GM21576 (cell line): ENCODE data around the gene STAC3.

Experiments
- ATAC-seq: cut with Tn5 transposase; IDR thresholded peaks from one replicate; pipeline ENCODE4 v1.9.1; 2021; ENCODE audit warnings: mild to moderate bottlenecking, moderate library complexity; ENCODE audit not compliant: unreplicated experiment

The STAC3 gene

GRCh38 chr12:57212701-57213057 lies 38.3 kb downstream of the STAC3 start:
- ATAC-seq = no peak

DNA sequence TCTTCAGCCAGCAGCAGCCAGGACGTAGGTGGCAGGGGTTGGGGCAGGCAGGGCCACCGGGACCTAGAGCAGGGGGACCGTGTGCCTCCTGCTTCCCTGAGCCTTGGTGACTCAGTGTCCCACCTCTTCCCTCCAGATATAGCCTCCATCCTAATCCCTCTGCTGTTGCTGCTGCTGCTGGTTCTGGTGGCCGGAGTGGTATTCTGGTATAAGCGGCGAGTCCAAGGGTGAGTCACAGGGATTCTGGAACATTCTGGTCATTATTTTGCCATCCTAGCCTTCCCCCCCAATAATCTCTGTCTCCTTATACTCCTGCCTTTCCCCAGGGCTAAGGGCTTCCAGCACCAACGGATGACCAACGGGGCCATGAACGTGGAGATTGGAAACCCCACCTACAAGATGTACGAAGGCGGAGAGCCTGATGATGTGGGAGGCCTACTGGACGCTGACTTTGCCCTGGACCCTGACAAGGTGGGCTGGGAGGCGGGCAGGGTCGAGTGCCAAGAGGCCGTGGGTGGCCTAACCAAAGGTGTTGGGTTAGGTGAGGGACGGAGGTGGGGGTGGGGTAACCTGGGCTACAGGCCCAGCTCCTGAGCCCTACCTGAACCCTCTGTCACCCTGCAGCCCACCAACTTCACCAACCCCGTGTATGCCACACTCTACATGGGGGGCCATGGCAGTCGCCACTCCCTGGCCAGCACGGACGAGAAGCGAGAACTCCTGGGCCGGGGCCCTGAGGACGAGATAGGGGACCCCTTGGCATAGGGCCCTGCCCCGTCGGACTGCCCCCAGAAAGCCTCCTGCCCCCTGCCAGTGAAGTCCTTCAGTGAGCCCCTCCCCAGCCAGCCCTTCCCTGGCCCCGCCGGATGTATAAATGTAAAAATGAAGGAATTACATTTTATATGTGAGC lies 38.9 kb downstream of the STAC3 start:
- no peak for ATAC-seq

- ATAC-seq = no peak
Observed at GRCh38 chr12:57210926-57211692, 39.9 kb downstream of the STAC3 start.

GRCh38 chr12:57210461-57210860 lies 40.5 kb downstream of the STAC3 start:
- ATAC-seq = no peak

GRCh38 chr12:57209916-57210315 lies 41.1 kb downstream of the STAC3 start:
- no peak for ATAC-seq

DNA sequence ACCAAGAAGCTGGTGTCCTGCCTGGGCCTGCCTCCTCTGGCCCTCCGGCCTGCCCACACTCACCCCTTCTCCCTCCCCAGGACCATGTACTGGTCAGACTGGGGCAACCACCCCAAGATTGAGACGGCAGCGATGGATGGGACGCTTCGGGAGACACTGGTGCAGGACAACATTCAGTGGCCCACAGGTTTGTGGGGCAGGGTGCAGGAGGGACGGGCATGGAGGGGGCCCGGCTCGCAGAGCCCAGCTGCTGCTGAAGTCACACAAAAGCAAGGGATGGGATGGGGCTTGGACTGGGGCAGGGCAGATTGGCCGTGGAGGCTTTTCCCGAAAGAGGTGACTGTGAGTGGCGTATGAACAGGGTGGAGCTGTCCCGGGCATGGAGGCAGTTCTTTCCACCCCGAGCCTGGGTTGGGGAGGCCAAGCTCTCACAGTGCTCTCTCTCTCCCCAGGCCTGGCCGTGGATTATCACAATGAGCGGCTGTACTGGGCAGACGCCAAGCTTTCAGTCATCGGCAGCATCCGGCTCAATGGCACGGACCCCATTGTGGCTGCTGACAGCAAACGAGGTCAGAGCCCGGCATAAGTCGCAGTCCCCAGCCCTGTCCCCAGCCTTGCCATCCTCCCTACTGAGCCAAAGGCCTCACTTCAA lies 42.2 kb downstream of the STAC3 start:
- no peak for ATAC-seq

GRCh38 chr12:57207731-57208630 lies 43.0 kb downstream of the STAC3 start:
- no peak for ATAC-seq

DNA sequence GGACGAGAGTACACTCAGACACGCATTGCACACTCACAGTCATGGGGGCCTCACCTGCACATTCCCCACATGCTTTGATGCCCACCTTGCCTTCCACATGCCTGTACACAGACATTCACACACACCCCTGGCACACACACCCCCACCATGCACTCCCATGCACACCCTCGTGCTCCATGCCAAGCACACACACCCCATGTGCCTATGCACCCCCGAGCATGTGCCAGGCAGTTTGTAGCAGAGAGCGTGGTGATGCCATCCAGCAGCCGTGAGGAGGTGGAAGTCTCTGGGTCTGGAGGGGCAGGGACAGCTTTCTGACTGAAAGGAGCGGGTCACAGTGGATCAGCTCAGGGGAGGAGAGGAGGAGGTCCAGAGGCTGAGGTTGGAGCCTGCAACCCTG lies 45.1 kb downstream of the STAC3 start:
- ATAC-seq = no peak

GRCh38 chr12:57205186-57205585 lies 45.8 kb downstream of the STAC3 start:
- no peak for ATAC-seq

DNA sequence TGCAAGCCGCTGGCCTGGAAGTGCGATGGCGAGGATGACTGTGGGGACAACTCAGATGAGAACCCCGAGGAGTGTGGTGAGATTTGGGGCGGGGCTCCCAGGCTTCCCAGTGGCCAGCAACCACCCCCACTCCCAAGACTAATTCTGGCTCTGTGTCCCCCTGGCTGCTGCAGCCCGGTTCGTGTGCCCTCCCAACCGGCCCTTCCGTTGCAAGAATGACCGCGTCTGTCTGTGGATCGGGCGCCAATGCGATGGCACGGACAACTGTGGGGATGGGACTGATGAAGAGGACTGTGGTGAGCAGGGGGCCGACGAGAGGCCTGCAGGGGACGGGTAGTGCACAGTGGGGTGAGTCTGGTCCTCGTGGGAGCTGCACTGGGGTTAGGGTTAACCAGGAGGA lies 46.5 kb downstream of the STAC3 start:
- ATAC-seq = no peak

GRCh38 chr12:57203791-57204190 lies 47.2 kb downstream of the STAC3 start:
- ATAC-seq = no peak

DNA sequence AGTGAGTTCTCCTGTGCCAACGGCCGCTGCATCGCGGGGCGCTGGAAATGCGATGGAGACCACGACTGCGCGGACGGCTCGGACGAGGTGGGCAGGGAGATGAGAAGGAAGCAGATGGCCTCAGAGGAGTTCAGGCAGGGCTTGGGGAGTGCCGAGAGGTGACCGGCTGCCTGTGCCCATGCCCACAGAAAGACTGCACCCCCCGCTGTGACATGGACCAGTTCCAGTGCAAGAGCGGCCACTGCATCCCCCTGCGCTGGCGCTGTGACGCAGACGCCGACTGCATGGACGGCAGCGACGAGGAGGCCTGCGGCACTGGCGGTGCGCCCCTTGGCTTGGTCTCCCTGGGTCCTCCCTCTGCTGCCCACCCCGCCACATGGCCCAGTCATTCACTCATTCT lies 47.8 kb downstream of the STAC3 start:
- no peak for ATAC-seq

- ATAC-seq = no peak
Observed at GRCh38 chr12:57202321-57202720, 48.7 kb downstream of the STAC3 start.

- no peak for ATAC-seq
Observed at GRCh38 chr12:57201631-57202030, 49.4 kb downstream of the STAC3 start.

GRCh38 chr12:57201219-57201618 lies 49.8 kb downstream of the STAC3 start:
- ATAC-seq = no peak

GRCh38 chr12:57200497-57200896 lies 50.5 kb downstream of the STAC3 start:
- ATAC-seq = no peak

DNA sequence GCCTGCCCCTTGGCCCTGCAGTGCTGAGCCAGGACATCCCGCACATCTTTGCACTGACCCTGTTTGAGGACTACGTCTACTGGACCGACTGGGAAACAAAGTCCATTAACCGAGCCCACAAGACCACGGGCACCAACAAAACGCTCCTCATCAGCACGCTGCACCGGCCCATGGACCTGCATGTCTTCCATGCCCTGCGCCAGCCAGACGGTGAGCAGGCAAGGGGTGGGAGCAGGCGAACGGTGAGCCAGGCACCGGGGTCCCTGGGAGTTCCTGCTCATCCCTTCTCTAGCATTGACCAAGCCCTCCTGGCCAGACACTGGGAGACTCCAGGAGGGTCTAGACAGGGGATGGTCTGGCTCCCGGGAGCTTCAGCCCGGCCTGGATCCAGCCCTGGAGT lies 51.8 kb downstream of the STAC3 start:
- ATAC-seq = no peak

GRCh38 chr12:57198329-57198728 lies 52.7 kb downstream of the STAC3 start:
- no peak for ATAC-seq

DNA sequence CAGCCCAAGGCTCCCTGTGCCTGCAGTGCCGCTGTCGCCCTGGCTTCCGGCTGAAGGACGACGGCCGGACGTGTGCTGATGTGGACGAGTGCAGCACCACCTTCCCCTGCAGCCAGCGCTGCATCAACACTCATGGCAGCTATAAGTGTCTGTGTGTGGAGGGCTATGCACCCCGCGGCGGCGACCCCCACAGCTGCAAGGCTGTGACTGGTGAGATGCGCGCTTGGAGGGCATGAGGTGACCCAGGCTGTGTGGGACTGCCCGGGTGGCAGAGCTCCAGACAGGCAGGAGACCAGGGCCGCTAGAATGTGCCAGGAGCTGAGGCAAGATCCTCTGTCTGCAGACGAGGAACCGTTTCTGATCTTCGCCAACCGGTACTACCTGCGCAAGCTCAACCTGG lies 54.0 kb downstream of the STAC3 start:
- ATAC-seq = no peak

DNA sequence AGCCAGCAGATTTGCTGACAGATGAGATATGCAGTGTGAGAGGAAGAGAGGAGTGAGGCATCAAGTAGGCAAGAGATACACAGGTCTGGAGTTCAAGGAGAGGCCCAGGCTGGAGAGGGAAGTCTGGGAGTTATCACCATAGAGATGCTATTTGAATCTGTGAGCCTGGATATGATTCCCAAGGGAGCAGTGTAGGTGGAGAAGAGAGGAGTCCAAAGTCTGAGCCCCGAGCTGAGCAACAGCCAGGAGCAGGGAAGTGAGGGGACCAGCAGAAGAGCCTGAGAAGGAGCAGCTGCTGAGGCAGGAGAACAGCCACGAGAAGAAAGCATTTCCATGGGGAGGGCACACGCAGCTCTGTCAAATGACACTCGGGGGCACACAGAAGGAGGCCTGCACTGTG lies 54.5 kb downstream of the STAC3 start:
- ATAC-seq = no peak
